KG1 (cell line): ENCODE data around the gene CYBC1.

Experiments used
- DNase-seq: peaks from one replicate; lab custom pipeline; 2025; lab: John Stamatoyannopoulos, UW

The CYBC1 gene

GRCh38 chr17:82447876-82448275 is 2.7 kb downstream of the CYBC1 start:
- DNase-seq, result no peak

- DNase-seq, result no peak
Observed at GRCh38 chr17:82446649-82447048, 3.9 kb downstream of the CYBC1 start.

- DNase-seq, result no peak
Observed at GRCh38 chr17:82446124-82446523, 4.4 kb downstream of the CYBC1 start.

- DNase-seq, result no peak
Observed at GRCh38 chr17:82445542-82445941, 5.0 kb downstream of the CYBC1 start.

- DNase-seq, result no peak
Observed at GRCh38 chr17:82444941-82445521, 5.5 kb downstream of the CYBC1 start.

- DNase-seq, result no peak
Observed at GRCh38 chr17:82444284-82444893, 6.2 kb downstream of the CYBC1 start.

GRCh38 chr17:82443465-82444283 is 6.9 kb downstream of the CYBC1 start:
- no peak for DNase-seq

GRCh38 chr17:82442643-82443464 is 7.7 kb downstream of the CYBC1 start:
- no peak for DNase-seq

- DNase-seq, result no peak
Observed at GRCh38 chr17:82441691-82442487, 8.7 kb downstream of the CYBC1 start.

GRCh38 chr17:82440991-82441627 is 9.4 kb downstream of the CYBC1 start:
- DNase-seq, result no peak

- DNase-seq, result no peak
Observed at GRCh38 chr17:82440469-82440981, 10.0 kb downstream of the CYBC1 start.

GRCh38 chr17:82439829-82440365 is 10.7 kb downstream of the CYBC1 start:
- no peak for DNase-seq

- no peak for DNase-seq
Observed at GRCh38 chr17:82439194-82439828, 11.2 kb downstream of the CYBC1 start.

GRCh38 chr17:82438401-82439193 is 12.0 kb downstream of the CYBC1 start:
- DNase-seq, result no peak

- no peak for DNase-seq
Observed at GRCh38 chr17:82437325-82437668, 13.3 kb downstream of the CYBC1 start.

GRCh38 chr17:82436601-82437324 is 13.8 kb downstream of the CYBC1 start:
- DNase-seq, result no peak

GRCh38 chr17:82435601-82436583 is 14.7 kb downstream of the CYBC1 start:
- no peak for DNase-seq
